Natural killer cell (primary cell): ENCODE results near the gene ZDHHC11. TPM values are rescaled to one million over a fixed set of nuclear protein-coding genes. Genes with fewer than 3 reads are reported as not detected.
"Not testable (repeated sequence)": the region's sequence is repeated elsewhere in the genome, so short reads cannot be mapped to it uniquely, and the experiment has no call there.

Experiments
- ATAC-seq, 3 donors: fragments of 150-1000 bp in 2 of 3; fragments of 200-7000 bp in 1 of 3; cut with Tn5 transposase; 1 replicate in 1 of 3; 2 replicates in 2 of 3; pipeline ENCODE4 v1.10.0; 2021; ENCODE audit warnings: mild to moderate bottlenecking in 2 of 3, moderate library complexity in 2 of 3
- DNase-seq, 2 donors: peaks; one replicate each; pipeline versions ENCODE4 v3.0.0 to v3.0.0-alpha.2; 2013 to 2021; ENCODE audit warnings: mixed read lengths in 1 of 2
- H3K27ac ChIP-seq: one replicate; pipeline ENCODE4 v1.5.1; 2013; ENCODE audit warnings: mild to moderate bottlenecking, low read length
- H3K27me3 ChIP-seq: one replicate; pipeline ENCODE4 v1.6.1; 2013; ENCODE audit warnings: low read length; ENCODE audit not compliant: control insufficient read depth, insufficient read depth
- H3K36me3 ChIP-seq: one replicate; pipeline ENCODE4 v1.6.1; 2013; ENCODE audit warnings: low read length; ENCODE audit not compliant: control insufficient read depth, insufficient read depth
- H3K4me1 ChIP-seq: one replicate; pipeline ENCODE4 v1.6.1; 2013; ENCODE audit warnings: low read length; ENCODE audit not compliant: control insufficient read depth, insufficient read depth
- H3K4me3 ChIP-seq: one replicate; pipeline ENCODE4 v1.5.1; 2013; ENCODE audit warnings: low read length
- H3K9me3 ChIP-seq: one replicate; pipeline ENCODE4 v1.6.1; 2013; ENCODE audit warnings: low read length; ENCODE audit not compliant: control insufficient read depth, insufficient read depth
- H3K27ac Mint-ChIP-seq, 2 donors: one replicate each; pipeline ENCODE4 v1.8.0; 2022; ENCODE audit warnings: mild to moderate bottlenecking in 2 of 2, mixed read lengths in 2 of 2, moderate library complexity in 1 of 2
- H3K27me3 Mint-ChIP-seq, 2 donors: one replicate each; pipeline ENCODE4 v1.8.0; 2022; ENCODE audit warnings: low read depth in 2 of 2, mixed read lengths in 2 of 2
- H3K36me3 Mint-ChIP-seq: one replicate; pipeline ENCODE4 v1.8.0; 2022; ENCODE audit warnings: mixed read lengths
- H3K4me1 Mint-ChIP-seq, 2 donors: one replicate each; pipeline ENCODE4 v1.8.0; 2022; ENCODE audit warnings: mixed read lengths in 2 of 2
- H3K4me3 Mint-ChIP-seq: one replicate; pipeline ENCODE4 v1.8.0; 2022; ENCODE audit warnings: mild to moderate bottlenecking, moderate library complexity, mixed read lengths
- H3K9me3 Mint-ChIP-seq, 2 donors: one replicate each; pipeline ENCODE4 v1.8.0; 2022; ENCODE audit warnings: mixed read lengths in 2 of 2
- WGBS: methylation state at CpG from one replicate; pipeline ENCODE4 v1.1.7; 2013; ENCODE audit warnings: missing lambda C conversion rate; ENCODE audit not compliant: insufficient coverage; 5-methylcytosine and 5-hydroxymethylcytosine counted together
- intact Hi-C: fragments of 100-400 bp; cut with micrococcal nuclease; formaldehyde crosslinking; loops from one replicate; pipeline ENCODE4 v1.14.2; 2022
- total RNA-seq, 4 donors: library from RNA; stranded (reverse); fragments of 120-200 nt in 1 of 4; gene quantifications; one replicate each; pipeline versions ENCODE4 v1.2.3 to v1.2.4, GENCODE V29; 2013 to 2022
- TF ChIP-seq, protein P1 (sequence below): fragments of 200-600 bp; IDR thresholded peaks from one replicate; pipeline ENCODE4 v1.8.0; 2022; ENCODE audit warnings: antibody characterized with exemption

ZDHHC11 gene
- total RNA-seq, 3 donors from 2014 or later (not counting 1 experiment from before 2014, with no cell fraction given): 2.2 to 7.0 (median 5.0) TPM

- H3K27me3 ChIP-seq: no peaks in the 10 kb centered on the region
- Mint-ChIP-seq H3K27ac (no peak overlapping the region), H3K36me3 (no peaks in the 10 kb centered on the region), H3K27me3 (peaks cover 0 to 4% of the 10 kb centered on the region in 2 donors), H3K4me3 (no peak overlapping the region), H3K4me1 (peaks cover 0 to 7% of the 10 kb centered on the region in 2 donors), H3K9me3 (no peaks in the 10 kb centered on the region)
- no peaks in the 10 kb centered on the region for H3K36me3 ChIP-seq
- H3K9me3 ChIP-seq: no peaks in the 10 kb centered on the region
- intact Hi-C loops: no loop called here
- ATAC-seq: no peak
- TF ChIP-seq, protein P1, sequence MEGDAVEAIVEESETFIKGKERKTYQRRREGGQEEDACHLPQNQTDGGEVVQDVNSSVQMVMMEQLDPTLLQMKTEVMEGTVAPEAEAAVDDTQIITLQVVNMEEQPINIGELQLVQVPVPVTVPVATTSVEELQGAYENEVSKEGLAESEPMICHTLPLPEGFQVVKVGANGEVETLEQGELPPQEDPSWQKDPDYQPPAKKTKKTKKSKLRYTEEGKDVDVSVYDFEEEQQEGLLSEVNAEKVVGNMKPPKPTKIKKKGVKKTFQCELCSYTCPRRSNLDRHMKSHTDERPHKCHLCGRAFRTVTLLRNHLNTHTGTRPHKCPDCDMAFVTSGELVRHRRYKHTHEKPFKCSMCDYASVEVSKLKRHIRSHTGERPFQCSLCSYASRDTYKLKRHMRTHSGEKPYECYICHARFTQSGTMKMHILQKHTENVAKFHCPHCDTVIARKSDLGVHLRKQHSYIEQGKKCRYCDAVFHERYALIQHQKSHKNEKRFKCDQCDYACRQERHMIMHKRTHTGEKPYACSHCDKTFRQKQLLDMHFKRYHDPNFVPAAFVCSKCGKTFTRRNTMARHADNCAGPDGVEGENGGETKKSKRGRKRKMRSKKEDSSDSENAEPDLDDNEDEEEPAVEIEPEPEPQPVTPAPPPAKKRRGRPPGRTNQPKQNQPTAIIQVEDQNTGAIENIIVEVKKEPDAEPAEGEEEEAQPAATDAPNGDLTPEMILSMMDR: no peak
- peak in 1 of 2 donors; percentile 35 for DNase-seq
- no peak overlapping the region for H3K4me3 ChIP-seq
- peaks cover 15% of the 10 kb centered on the region for H3K4me1 ChIP-seq
- WGBS: 87% methylated on average over 10 of the region's 11 CpGs
- H3K27ac ChIP-seq: no peak overlapping the region
Measured at GRCh38 chr5:756865-757345, 93.9 kb downstream of the ZDHHC11 start.

- no peak overlapping the region for H3K27ac ChIP-seq
- H3K27me3 Mint-ChIP-seq: peaks cover 0 to 4% of the 10 kb centered on the region in 2 donors
- TF ChIP-seq, protein P1: no peak
- no peak overlapping the region for H3K27ac Mint-ChIP-seq
- no peaks in the 10 kb centered on the region for H3K36me3 ChIP-seq
- peaks cover 0 to 7% of the 10 kb centered on the region in 2 donors for H3K4me1 Mint-ChIP-seq
- H3K9me3 Mint-ChIP-seq: no peaks in the 10 kb centered on the region
- WGBS: 79% methylated on average over 9 of the region's 10 CpGs
- ATAC-seq: peak in 1 of 3 donors; percentile 5
- no peaks in the 10 kb centered on the region for H3K27me3 ChIP-seq
- H3K9me3 ChIP-seq: no peaks in the 10 kb centered on the region
- intact Hi-C loops: no loop called here
- H3K4me1 ChIP-seq: peaks cover 15% of the 10 kb centered on the region
- no peaks in the 10 kb centered on the region for H3K36me3 Mint-ChIP-seq
- H3K4me3 ChIP-seq: no peak overlapping the region
- DNase-seq: peak in 1 of 2 donors; percentile 3
- H3K4me3 Mint-ChIP-seq: no peak overlapping the region
Measured at GRCh38 chr5:756171-756570, 94.6 kb downstream of the ZDHHC11 start.

DNA sequence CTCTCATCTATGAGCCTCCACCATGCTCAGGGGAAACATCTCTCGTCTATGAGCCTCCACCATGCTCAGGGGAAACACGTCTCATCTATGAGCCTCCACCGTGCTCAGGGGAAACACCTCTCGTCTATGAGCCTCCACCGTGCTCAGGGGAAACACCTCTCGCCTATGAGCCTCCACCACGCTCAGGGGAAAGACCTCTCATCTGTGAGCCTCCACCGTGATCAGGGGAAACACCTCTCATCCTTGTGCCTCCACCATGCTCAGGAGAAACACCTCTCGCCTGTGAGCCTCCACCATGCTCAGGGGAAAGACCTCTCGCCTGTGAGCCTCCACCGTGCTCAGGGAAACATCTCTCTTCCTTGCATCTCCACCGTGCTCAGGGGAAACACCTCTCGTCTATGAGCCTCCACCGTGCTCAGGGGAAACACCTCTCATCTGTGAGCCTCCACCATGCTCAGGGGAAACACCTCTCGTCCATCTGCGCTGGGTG is 96.6 kb downstream of the ZDHHC11 start:
- H3K36me3 Mint-ChIP-seq, H3K27me3 Mint-ChIP-seq, H3K9me3 ChIP-seq, H3K9me3 Mint-ChIP-seq, H3K27me3 ChIP-seq, H3K4me3 Mint-ChIP-seq, intact Hi-C loops, ATAC-seq, H3K36me3 ChIP-seq, H3K4me1 Mint-ChIP-seq, H3K27ac Mint-ChIP-seq, H3K27ac ChIP-seq, H3K4me3 ChIP-seq: not testable (repeated sequence)
- no CpG with 5 or more reads among the region's 16 CpGs for WGBS
- DNase-seq: peak in 1 of 2 donors; percentile 37
- H3K4me1 ChIP-seq: peaks cover 12% of the 10 kb centered on the region

- H3K36me3 Mint-ChIP-seq, H3K9me3 Mint-ChIP-seq, H3K9me3 ChIP-seq, H3K27ac Mint-ChIP-seq, H3K4me3 Mint-ChIP-seq, H3K27me3 ChIP-seq, ATAC-seq, intact Hi-C loops, H3K4me1 Mint-ChIP-seq, H3K36me3 ChIP-seq, H3K27ac ChIP-seq, H3K4me3 ChIP-seq, H3K4me1 ChIP-seq, H3K27me3 Mint-ChIP-seq, DNase-seq: not testable (repeated sequence)
- WGBS: 91% methylated on average over 10 of the region's 19 CpGs
Measured at GRCh38 chr5:753567-754142, 97.1 kb downstream of the ZDHHC11 start.

- H3K9me3 Mint-ChIP-seq, H3K27ac Mint-ChIP-seq: not testable (repeated sequence)
- WGBS: no CpG with 5 or more reads among the region's 20 CpGs
Measured at GRCh38 chr5:752532-753115, 98.2 kb downstream of the ZDHHC11 start.

DNA sequence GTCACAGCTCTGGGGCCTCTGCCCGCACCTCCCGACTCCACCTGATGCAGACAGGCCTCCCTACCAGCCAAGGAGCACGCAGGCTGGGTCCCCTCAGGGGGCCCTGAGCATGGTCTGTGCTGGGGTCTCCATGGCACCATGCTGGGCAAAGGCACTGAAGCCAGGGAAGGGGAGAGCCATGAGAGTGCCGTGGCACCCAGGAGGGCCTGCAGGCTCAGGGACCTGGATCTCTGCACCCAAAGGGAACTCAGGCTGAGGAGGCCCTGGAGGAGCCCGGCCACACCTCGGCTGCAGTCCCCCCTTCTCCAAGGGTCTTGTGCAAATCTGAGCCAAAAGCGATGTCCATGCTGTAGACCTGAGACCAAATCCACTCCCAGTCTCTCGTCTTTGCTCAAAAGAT is 98.8 kb downstream of the ZDHHC11 start:
- H3K27ac ChIP-seq, H3K27me3 Mint-ChIP-seq, H3K9me3 Mint-ChIP-seq, H3K4me1 Mint-ChIP-seq, H3K27me3 ChIP-seq, intact Hi-C loops, H3K36me3 Mint-ChIP-seq, ATAC-seq, DNase-seq, H3K36me3 ChIP-seq, H3K9me3 ChIP-seq, H3K4me3 ChIP-seq, H3K4me3 Mint-ChIP-seq, H3K27ac Mint-ChIP-seq, H3K4me1 ChIP-seq: not testable (repeated sequence)
- no CpG with 5 or more reads among the region's 8 CpGs for WGBS

More at GRCh38 chr5:752532-753115, 98.2 kb downstream of the ZDHHC11 start:
- H3K27me3 ChIP-seq, H3K9me3 ChIP-seq, H3K4me1 Mint-ChIP-seq, H3K27me3 Mint-ChIP-seq, H3K4me3 Mint-ChIP-seq, H3K36me3 ChIP-seq, H3K36me3 Mint-ChIP-seq, ATAC-seq, H3K4me1 ChIP-seq, DNase-seq, H3K27ac ChIP-seq, H3K4me3 ChIP-seq, intact Hi-C loops: not testable (repeated sequence)
